K562 (cell line): ENCODE results near the gene TSPYL4.

Experiments used
- RFX5 ChIP-seq: IDR thresholded peaks from 2 replicates; pipeline ENCODE4 v1.6.1; 2011; ENCODE audit warnings: low read depth, mild to moderate bottlenecking, improper control_type of control experiment, low read length
- UBTF ChIP-seq, 2 experiments: IDR thresholded peaks; 2 replicates each; pipeline ENCODE4 v1.6.1; 2012; ENCODE audit warnings: improper control_type of control experiment in 2 of 2, low read depth in 2 of 2, low read length in 2 of 2, borderline replicate concordance in 1 of 2

- TF ChIP-seq UBTF (IDR thresholded peaks at IDR 0.05; ENCODE audit: borderline replicate concordance in 1 of 2, low read depth in 2 of 2, low read length in 2 of 2) (no peak), RFX5 (no peak)
These were observed 729 bp downstream of the TSPYL4 start for GRCh38 chr6:116253188-116253504.
